Vagina (tissue), 2 donors: ENCODE results near the gene CTNNBL1.

ENCODE experiments used
- CTCF ChIP-seq, 3 experiments: fragments of 450-650 bp in 2 of 3; fragments of 200-600 bp in 1 of 3; sonication (generic) in 1 of 3; IDR thresholded peaks; one replicate each; pipeline ENCODE4 v1.5.1; 2017 to 2019; ENCODE audit warnings: antibody characterized with exemption in 3 of 3, mild to moderate bottlenecking in 2 of 3, moderate library complexity in 2 of 3
- POLR2A ChIP-seq, 2 donors: fragments of 450-650 bp; IDR thresholded peaks; one replicate each; pipeline ENCODE4 v1.6.1; 2017; ENCODE audit warnings: antibody characterized with exemption in 2 of 2, mild to moderate bottlenecking in 2 of 2, moderate library complexity in 2 of 2
- POLR2AphosphoS5 ChIP-seq, 2 donors: sonication (generic); formaldehyde crosslinking; IDR thresholded peaks; one replicate each; pipeline ENCODE4 v1.9.0; 2017; ENCODE audit warnings: antibody characterized with exemption in 2 of 2, mild to moderate bottlenecking in 2 of 2, low read depth in 1 of 2; ENCODE audit not compliant: insufficient read depth in 1 of 2

GRCh38 chr20:37695684-37696342 lies 2.0 kb downstream of the CTNNBL1 start:
- no peak for TF ChIP-seq POLR2A (IDR thresholded peaks at IDR 0.05)
- no peak for TF ChIP-seq CTCF (IDR thresholded peaks at IDR 0.05)
- TF ChIP-seq POLR2AphosphoS5 (IDR thresholded peaks at IDR 0.05; ENCODE audit: insufficient read depth in 1 of 2, low read depth in 1 of 2), result no peak
